GM18520 (cell line): ENCODE measurements around the gene MYO7A.
"Not testable (repeated sequence)": the region's sequence is repeated elsewhere in the genome, so short reads cannot be mapped to it uniquely, and the experiment has no call there.

Experiments used
- ATAC-seq: cut with Tn5 transposase; IDR thresholded peaks from one replicate; pipeline ENCODE4 v1.9.1; 2021; ENCODE audit not compliant: unreplicated experiment

Gene MYO7A

GRCh38 chr11:77092382-77092781, 35.7 kb upstream of the MYO7A start:
- ATAC-seq = no peak

- no peak for ATAC-seq
Observed at GRCh38 chr11:77093056-77093891, 34.8 kb upstream of the MYO7A start.

- no peak for ATAC-seq
Observed at GRCh38 chr11:77093987-77094840, 33.8 kb upstream of the MYO7A start.

DNA sequence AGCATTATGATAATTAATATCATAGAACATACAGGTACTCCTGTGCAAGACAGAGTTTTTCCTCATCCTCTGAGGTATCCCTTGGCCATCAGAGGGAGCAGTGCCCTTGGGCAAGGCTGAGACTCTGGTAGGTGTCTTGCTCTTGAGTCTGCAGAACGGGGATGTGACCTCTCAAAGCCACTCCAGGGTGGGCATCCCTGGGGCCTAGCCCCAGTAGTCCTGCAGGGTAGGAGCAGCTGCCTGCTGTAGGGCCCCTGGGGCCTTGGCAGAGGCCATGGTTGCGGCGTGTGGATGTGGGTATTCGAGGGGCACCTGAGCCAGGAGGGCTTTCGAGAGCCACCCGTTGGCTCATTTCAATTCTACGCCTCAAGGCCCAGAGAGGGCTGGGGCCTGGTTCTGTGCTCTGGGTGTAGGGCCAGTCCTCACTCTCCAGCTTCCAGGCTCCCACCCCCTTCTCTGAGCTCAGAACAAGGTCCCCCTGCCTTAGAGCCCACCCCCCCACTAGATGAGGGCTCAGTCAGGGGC, 33.1 kb upstream of the MYO7A start:
- ATAC-seq = no peak

- ATAC-seq = no peak
Observed at GRCh38 chr11:77095551-77096490, 32.2 kb upstream of the MYO7A start.

DNA sequence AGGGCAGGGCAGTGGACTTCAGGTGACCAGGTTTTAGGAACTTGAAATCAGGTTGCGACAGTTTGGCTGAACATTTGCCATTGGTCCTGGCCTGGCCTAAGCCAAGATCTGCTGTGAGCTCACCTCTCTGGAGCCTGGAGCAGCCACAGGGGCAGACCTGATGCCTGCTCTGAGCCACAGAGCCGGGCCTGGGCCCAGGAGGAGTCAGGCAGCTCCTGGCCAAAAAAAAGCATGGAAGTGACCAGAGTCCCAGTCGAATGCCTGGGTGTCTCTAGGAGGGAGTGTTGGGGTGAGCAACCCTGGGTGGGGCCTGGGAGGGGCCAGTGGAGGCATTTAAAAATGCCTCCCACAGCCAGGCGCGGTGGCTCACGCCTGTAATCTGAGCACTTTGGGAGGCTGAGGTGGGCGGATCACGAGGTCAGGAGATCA, 31.4 kb upstream of the MYO7A start:
- ATAC-seq = no peak

DNA sequence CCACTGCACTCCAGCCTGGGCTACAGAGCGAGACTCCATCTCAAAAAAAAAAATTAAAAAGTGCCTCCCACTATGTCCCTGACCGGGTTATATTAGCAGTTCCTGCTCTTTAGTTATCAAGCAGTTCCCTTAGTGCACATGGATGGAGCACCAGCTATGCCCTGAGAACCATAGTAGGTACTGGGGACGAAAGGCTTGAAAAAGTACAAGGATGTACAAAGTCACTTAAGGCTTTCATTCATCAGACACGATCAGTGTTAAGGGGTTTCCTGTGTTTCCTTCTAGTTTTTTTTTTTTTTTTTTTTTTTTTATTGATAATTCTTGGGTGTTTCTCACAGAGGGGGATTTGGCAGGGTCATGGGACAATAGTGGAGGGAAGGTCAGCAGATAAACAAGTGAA, 30.9 kb upstream of the MYO7A start:
- not testable (repeated sequence) for ATAC-seq

- ATAC-seq = no peak
Observed at GRCh38 chr11:77100166-77101042, 27.6 kb upstream of the MYO7A start.

DNA sequence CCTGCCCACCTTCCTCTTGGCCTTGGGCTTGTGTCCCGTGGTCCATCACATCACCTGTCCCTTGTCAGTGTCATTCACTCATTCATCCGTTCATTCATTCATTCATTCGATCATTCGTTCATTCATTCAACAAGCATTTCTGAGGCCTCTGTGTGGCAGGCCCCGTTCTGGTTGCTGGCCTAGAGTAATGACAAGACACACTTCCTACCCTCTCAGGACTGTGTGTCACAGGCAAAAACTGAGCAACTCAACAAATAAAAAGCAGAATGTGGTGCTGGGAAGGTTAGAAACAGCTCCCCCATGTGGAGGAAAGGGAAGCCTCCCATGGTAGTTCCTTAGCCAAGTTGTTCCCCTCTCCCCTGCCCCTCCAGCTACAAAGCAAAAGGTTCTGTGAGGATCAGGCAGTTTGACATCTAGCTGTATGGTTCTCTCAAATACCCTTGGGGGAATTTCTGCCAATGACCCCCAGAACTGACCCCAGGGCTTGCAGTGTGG, 27.0 kb upstream of the MYO7A start:
- ATAC-seq = no peak

DNA sequence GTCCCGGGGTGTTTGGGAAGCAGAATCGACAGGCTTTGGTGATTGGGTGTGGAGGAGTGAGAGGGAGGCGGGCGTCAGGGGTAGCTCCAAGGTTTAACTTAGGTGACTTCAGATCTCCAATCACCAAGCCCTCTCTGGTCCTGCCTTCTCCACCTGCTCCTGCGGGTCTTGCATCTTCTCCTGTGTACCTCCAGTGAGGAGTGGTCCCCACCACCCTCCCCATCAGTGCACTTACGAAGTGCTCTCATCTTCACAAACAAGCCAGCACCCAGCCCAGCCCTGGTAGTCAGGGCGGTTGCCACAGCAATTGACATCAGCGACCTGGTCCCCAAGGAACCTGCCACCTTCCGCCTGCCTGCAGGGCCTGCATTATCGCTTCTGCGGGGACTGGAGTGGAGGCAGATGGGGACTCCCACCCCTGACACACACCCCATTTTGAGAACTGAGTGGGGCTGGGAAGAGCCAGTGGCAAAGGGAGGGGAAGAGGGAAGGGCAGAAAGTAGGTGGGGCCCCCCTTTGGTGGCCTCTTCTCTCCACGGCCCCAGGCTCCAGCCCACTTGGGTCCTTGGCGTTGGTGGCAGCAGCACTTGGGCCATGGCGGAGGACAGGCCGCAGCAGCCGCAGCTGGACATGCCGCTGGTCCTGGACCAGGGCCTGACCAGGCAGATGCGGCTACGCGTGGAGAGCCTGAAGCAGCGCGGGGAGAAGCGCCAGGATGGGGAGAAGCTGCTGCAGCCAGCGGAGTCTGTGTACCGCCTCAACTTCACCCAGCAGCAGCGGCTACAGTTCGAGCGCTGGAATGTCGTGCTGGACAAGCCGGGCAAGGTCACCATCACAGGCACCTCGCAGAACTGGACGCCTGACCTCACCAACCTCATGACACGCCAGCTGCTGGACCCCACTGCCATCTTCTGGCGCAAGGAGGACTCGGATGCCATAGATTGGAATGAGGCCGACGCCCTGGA, 25.5 kb upstream of the MYO7A start, which contains the start of gene OMP:
TSS of gene OMP (plus strand) at position 595 of the 965 bp plus-strand sequence. CDS start at position 595, 0 bp downstream.
- ATAC-seq = no peak

DNA sequence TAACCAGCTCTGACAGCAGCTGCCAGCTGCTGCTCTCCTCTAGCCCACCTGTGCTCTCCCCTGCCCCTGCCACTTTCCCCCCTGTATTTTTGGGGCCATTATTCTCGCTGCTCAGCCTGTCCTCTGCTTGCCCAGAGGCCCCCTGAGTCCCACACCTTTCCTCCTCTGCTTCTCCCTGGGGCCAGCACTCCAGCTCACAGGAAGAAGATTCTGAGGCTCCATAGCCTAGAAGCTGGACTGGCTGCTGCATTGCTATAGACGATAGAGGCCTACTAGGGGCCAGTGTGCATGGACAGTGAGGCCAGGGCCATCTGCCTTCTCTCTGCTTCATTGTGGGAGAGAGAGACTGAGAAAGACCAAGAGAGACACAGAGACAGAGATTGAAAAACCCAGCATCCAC, 24.7 kb upstream of the MYO7A start:
- no peak for ATAC-seq

DNA sequence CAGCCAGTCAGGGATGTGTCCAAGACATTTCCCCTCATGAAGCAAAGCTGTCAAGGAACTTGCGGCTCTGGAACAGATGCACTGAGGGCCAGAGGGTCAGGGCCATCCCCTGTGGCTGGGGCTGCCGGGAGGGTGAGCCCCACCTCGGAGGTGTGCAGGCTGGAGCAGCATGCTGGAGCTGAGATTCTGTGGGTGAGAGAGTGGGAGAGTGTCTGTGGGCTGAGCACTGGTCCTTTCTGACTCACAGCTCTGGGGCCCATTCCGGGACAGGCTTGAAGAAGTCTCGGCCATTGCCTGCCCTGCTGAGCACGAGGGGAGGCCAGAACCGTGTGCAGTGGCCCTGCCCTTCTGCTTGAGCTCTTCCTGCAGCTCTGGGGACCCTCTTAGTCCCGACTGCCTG, 23.3 kb upstream of the MYO7A start:
- no peak for ATAC-seq

DNA sequence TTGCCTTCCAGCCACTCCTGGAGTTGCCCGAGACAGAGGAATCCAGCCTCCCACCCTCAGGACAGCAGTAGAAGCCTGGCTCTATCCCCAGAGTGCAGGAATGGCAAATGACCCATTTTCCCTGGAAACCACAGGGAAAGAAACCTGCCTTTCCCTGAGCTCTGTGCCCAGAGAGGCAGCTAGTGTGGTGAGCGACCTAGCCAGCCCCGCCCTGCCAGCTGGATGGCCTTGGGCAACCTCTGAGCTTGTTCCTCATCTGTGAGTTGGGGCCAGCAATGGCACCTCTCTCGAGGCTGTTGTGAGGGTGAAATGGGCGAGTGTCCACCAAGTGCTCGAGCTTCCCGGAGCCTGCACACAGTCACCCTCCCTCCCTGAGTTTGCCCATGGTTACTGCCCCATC, 21.7 kb upstream of the MYO7A start:
- ATAC-seq = no peak

- ATAC-seq = no peak
Observed at GRCh38 chr11:77106759-77107158, 21.3 kb upstream of the MYO7A start.

DNA sequence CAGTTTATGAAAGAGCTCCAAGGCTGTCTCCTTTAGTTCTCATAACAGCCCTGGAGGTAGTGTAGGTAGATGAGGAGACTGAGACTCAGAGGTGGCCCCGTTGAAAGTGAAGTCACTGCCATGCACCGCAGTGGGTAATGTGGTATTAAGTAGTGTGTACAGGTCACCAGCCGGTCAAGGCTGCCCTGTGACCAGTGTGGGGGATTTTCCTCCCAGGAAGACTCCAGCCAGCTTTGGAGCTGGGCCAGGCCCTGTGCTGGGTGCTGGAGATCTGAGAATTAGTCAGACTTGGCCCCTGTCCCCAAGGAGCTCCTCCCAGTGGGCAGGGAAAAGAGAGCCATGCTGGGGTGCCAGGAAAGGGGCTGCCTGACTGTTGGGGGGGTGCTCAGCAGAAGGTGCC, 20.1 kb upstream of the MYO7A start:
- no peak for ATAC-seq

DNA sequence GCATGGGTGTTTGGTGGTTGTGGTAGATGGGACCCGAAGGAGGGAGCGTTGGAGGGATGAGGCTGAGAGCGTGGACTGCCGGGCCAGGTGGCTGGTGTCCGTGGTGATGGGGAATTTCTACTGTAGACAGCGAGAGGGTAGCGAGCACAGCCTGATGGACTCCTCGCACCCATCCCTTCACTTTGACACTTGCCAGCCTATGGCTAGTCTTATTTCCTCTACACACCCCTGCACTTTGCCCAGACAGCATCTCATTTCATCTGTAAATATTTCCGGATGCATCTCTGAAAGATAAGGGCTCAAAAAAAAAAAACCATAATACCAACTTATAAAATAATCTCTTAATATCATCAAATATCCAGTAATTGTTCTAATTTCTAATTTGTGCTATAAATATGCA, 19.6 kb upstream of the MYO7A start:
- ATAC-seq = no peak

- ATAC-seq = no peak
Observed at GRCh38 chr11:77109236-77110019, 18.6 kb upstream of the MYO7A start.

GRCh38 chr11:77110836-77111235, 17.2 kb upstream of the MYO7A start:
- no peak for ATAC-seq
